ENCODE results near the gene IFT88. TPM values are rescaled to one million over a fixed set of nuclear protein-coding genes. Genes with fewer than 3 reads are reported as not detected.

The IFT88 gene
- total RNA-seq, 2 experiments from 2014 or later = 9.0 to 9.5 TPM

DNA sequence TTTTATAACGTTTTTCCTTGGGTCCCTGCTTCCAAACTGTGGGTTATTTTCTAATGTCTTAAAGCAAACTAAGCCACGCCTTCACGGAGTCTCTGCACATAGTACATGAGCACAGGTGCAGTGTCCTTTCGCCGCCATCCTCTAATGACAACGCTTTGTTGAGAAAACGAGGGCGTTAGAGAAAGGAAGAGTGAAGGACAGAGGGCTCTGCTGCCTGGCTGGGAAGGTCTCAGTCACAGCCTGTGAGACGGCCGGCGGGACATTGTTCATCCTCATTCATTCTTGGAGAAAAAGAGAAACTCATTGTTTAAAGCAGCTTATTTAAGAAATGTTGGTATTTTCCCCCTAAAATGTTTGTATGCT is 146.0 kb downstream of the IFT88 start:
- no peak overlapping the region for H3K4me3 Mint-ChIP-seq
- DNase-seq (no peak), ATAC-seq (ENCODE audit: poor library complexity) (no peak)
- peaks cover 11% of the 10 kb centered on the region for H3K4me1 ChIP-seq (ENCODE audit: insufficient read depth, low read length)
- no peaks in the 10 kb centered on the region for H3K36me3 Mint-ChIP-seq (ENCODE audit: low read depth)
- no peak overlapping the region for H3K27ac ChIP-seq (ENCODE audit: low read depth in 1 of 2, low read length in 2 of 2)
- peaks cover 9% of the 10 kb centered on the region for H3K27me3 Mint-ChIP-seq
- TF ChIP-seq, protein P1, sequence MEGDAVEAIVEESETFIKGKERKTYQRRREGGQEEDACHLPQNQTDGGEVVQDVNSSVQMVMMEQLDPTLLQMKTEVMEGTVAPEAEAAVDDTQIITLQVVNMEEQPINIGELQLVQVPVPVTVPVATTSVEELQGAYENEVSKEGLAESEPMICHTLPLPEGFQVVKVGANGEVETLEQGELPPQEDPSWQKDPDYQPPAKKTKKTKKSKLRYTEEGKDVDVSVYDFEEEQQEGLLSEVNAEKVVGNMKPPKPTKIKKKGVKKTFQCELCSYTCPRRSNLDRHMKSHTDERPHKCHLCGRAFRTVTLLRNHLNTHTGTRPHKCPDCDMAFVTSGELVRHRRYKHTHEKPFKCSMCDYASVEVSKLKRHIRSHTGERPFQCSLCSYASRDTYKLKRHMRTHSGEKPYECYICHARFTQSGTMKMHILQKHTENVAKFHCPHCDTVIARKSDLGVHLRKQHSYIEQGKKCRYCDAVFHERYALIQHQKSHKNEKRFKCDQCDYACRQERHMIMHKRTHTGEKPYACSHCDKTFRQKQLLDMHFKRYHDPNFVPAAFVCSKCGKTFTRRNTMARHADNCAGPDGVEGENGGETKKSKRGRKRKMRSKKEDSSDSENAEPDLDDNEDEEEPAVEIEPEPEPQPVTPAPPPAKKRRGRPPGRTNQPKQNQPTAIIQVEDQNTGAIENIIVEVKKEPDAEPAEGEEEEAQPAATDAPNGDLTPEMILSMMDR (IDR thresholded peaks at IDR 0.05) = no peak
- CTCF ChIA-PET = no interaction called here
- H3K4me1 Mint-ChIP-seq (ENCODE audit: low read depth) = peaks cover 11% of the 10 kb centered on the region
- H3K36me3 ChIP-seq (ENCODE audit: insufficient read depth, low read length) = no peaks in the 10 kb centered on the region
- no peak overlapping the region for H3K27ac Mint-ChIP-seq
- intact Hi-C loops (cut with DNase I, micrococcal nuclease) = loop anchor here (2.0 to 5.0 kb wide), 3 partner anchors 60 to 764 kb away; partner anchors contain the start of gene EEF1AKMT1 (in 1 of the 2)
- H3K4me3 ChIP-seq (ENCODE audit: low read length) = no peak overlapping the region
- H3K9me3 Mint-ChIP-seq = no peaks in the 10 kb centered on the region
- no peaks in the 10 kb centered on the region for H3K9me3 ChIP-seq (ENCODE audit: control insufficient read depth in 1 of 2, insufficient read depth in 1 of 2, low read length in 2 of 2)
- no peaks in the 10 kb centered on the region for H3K27me3 ChIP-seq (ENCODE audit: control insufficient read depth in 1 of 2, insufficient read depth in 2 of 2, low read length in 2 of 2)
- POLR2A ChIA-PET = no interaction called here

DNA sequence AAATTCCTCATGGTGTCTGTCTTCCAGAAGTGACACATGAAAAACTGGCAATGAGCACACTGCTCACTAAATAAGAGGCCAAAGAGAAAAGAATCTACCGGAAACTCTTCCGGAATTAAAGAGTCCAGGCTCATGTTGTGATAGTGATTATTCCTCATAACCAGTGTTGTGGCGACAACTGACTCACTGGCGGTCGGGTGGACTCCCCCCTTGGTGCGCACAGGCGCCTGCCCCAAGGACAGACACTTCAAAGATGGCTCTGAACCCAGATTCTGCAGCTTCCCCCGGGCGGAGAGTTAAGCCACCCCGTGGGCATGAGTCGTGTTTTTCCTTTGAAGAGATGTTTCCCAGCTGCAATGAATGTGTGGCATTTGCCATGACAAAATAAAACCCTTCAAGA is 146.8 kb downstream of the IFT88 start:
- H3K27me3 ChIP-seq (ENCODE audit: control insufficient read depth in 1 of 2, insufficient read depth in 2 of 2, low read length in 2 of 2) = no peaks in the 10 kb centered on the region
- Mint-ChIP-seq H3K27me3 (peaks cover 9% of the 10 kb centered on the region), H3K4me1 (ENCODE audit: low read depth) (peaks cover 11% of the 10 kb centered on the region), H3K27ac (no peak overlapping the region), H3K36me3 (ENCODE audit: low read depth) (no peaks in the 10 kb centered on the region), H3K4me3 (no peak overlapping the region), H3K9me3 (no peaks in the 10 kb centered on the region)
- DNase-seq = no peak
- ATAC-seq (ENCODE audit: poor library complexity) = no peak
- H3K9me3 ChIP-seq (ENCODE audit: control insufficient read depth in 1 of 2, insufficient read depth in 1 of 2, low read length in 2 of 2) = no peaks in the 10 kb centered on the region
- no peaks in the 10 kb centered on the region for H3K36me3 ChIP-seq (ENCODE audit: insufficient read depth, low read length)
- no peak overlapping the region for H3K27ac ChIP-seq (ENCODE audit: low read depth in 1 of 2, low read length in 2 of 2)
- POLR2A ChIA-PET = no interaction called here
- H3K4me3 ChIP-seq (ENCODE audit: low read length) = no peak overlapping the region
- H3K4me1 ChIP-seq (ENCODE audit: insufficient read depth, low read length) = peaks cover 11% of the 10 kb centered on the region
- CTCF ChIA-PET = no interaction called here
- TF ChIP-seq, protein P1 (IDR thresholded peaks at IDR 0.05) = no peak
- intact Hi-C loops (cut with DNase I, micrococcal nuclease) = loop anchor here (2.0 to 5.0 kb wide), 3 partner anchors 59 to 764 kb away; partner anchors contain the start of gene EEF1AKMT1 (in 1 of the 2)

DNA sequence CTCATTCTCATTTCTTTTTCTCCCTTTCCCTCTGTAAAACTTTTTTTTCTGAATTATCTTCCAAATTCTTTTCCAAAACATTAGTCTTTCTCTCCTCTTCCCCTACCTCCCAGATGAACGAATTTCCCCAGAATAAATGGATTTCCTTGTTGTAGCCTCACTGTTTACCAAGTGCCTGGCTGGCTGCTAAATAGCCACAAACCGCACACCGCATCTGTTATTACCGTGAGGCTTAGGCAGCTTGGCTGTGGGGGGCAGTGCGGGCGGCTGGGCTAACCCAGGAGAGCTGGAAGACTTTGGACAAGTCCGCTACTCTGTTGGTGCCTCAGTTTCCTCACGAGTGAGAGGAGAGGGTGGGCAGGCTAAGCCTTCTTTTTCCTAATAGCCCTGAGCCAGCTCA is 147.2 kb downstream of the IFT88 start:
- POLR2A ChIA-PET = no interaction called here
- no peak overlapping the region for H3K4me3 Mint-ChIP-seq
- CTCF ChIA-PET = no interaction called here
- H3K27ac Mint-ChIP-seq = no peak overlapping the region
- H3K36me3 ChIP-seq (ENCODE audit: insufficient read depth, low read length) = no peaks in the 10 kb centered on the region
- no peak overlapping the region for H3K27ac ChIP-seq (ENCODE audit: low read depth in 1 of 2, low read length in 2 of 2)
- peaks cover 9% of the 10 kb centered on the region for H3K27me3 Mint-ChIP-seq
- H3K4me3 ChIP-seq (ENCODE audit: low read length) = no peak overlapping the region
- no peaks in the 10 kb centered on the region for H3K9me3 Mint-ChIP-seq
- no peaks in the 10 kb centered on the region for H3K27me3 ChIP-seq (ENCODE audit: control insufficient read depth in 1 of 2, insufficient read depth in 2 of 2, low read length in 2 of 2)
- no peaks in the 10 kb centered on the region for H3K36me3 Mint-ChIP-seq (ENCODE audit: low read depth)
- ATAC-seq (ENCODE audit: poor library complexity) (no peak), DNase-seq (no peak)
- peaks cover 11% of the 10 kb centered on the region for H3K4me1 Mint-ChIP-seq (ENCODE audit: low read depth)
- H3K4me1 ChIP-seq (ENCODE audit: insufficient read depth, low read length) = peaks cover 11% of the 10 kb centered on the region
- no peaks in the 10 kb centered on the region for H3K9me3 ChIP-seq (ENCODE audit: control insufficient read depth in 1 of 2, insufficient read depth in 1 of 2, low read length in 2 of 2)
- TF ChIP-seq, protein P1 (IDR thresholded peaks at IDR 0.05) = no peak
- intact Hi-C loops (cut with DNase I, micrococcal nuclease) = loop anchor here in 1 of 2 experiments (5.0 kb wide), 1 partner anchor 763 kb away; no protein-coding TSS in a partner anchor

Measured in CD4-positive, alpha-beta T cell (primary cell).